ENCODE data around the gene SLC12A6.

GRCh38 chr15:34242331-34242710 is 95.3 kb downstream of the SLC12A6 start:
- TF ChIP-seq REST (IDR thresholded peaks at IDR 0.05; ENCODE audit: low read depth) = no peak
- TF ChIP-seq EZH2phosphoT487 (IDR thresholded peaks at IDR 0.05; ENCODE audit: borderline replicate concordance) = no peak
